Stimulated activated CD4-positive, alpha-beta T cell treated with anti-CD3 and anti-CD28 coated beads, TNF-alpha, amount 100 ng/mL, for 48 hours (primary cell): ENCODE data around the gene PEX7.
"Not testable (repeated sequence)": the region's sequence is repeated elsewhere in the genome, so short reads cannot be mapped to it uniquely, and the experiment has no call there.

ENCODE experiments used
- DNase-seq, 3 donors: peaks; one replicate each; pipeline ENCODE4 v3.0.0-alpha.2; 2020; ENCODE audit warnings: low read depth in 3 of 3

Gene PEX7

DNA sequence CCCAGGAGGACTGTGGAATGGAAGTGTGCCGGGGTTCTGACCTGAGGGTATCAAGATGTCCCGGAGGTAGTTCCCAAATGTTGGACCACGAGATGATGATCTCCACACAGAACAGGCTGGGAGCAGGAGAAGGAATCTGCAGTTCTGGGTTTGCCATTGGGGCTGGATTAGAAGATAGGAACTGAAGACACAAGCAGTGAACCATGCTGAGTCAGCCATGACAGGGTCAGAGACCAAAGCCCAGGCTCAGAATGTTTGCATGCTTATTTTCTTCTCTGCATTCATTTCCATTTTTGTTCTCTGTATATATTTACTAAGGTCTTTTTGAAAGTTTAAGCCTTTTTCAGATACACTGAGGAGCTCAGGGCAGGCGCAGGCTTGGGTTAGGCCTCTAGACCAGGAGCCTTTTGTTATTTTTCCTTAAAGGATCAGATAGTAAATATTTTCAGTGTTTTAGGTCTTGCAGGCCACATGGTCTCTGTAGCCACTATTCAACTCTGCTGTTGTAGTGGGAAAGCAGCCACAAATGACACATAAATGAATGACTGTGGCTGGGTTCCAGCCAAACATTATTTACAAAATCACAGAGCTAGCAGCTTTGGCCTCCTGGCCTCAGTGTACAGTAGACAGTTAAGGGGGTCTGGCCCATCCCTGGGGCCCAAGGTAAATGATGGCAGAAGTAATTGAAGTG lies 128.2 kb downstream of the PEX7 start:
- DNase-seq, result no peak

DNA sequence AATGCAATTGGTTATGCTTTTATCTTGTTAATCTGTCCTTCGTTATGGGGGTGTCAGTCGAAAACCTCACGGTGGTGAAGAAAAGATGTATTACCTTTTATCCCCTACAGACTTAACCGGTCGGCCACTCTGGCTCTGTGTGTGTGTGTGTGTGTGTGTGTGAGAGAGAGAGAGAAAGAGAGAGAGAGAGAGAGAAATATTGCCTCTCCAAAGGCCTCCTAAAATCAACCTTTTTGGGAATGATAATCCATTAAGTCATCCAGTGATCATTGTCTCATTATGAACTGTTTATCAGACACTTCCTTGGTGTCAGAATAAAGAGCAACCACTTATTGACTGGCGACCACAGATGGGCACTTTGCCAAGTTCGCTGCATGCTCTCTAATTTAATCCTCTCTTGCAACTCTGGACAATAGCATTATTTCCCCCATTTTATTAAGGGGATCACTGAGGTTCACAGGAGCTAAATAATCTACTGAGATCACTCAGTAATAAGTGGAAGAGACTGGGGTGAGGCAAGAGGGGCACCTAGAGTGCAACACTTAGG lies 130.4 kb downstream of the PEX7 start:
- no peak for DNase-seq

DNA sequence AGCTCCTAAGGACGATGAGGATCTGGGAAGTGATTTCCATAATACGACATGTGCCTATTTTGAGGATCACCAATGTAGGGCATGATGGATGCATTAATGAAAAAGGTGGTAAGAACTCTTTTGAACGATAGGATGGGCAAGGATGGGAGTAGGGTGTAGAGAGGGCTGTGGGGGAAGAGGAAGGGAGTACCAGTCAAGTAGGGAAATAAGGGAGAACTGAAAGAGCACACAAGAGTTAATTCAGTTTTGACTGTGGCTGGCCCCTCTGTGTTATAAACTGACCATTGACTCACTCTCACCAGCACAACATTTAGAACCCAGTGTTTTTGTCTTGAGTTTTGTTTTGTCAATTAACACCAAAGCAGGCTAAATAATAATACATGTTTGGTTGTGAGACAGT lies 132.7 kb downstream of the PEX7 start:
- DNase-seq, result no peak

DNA sequence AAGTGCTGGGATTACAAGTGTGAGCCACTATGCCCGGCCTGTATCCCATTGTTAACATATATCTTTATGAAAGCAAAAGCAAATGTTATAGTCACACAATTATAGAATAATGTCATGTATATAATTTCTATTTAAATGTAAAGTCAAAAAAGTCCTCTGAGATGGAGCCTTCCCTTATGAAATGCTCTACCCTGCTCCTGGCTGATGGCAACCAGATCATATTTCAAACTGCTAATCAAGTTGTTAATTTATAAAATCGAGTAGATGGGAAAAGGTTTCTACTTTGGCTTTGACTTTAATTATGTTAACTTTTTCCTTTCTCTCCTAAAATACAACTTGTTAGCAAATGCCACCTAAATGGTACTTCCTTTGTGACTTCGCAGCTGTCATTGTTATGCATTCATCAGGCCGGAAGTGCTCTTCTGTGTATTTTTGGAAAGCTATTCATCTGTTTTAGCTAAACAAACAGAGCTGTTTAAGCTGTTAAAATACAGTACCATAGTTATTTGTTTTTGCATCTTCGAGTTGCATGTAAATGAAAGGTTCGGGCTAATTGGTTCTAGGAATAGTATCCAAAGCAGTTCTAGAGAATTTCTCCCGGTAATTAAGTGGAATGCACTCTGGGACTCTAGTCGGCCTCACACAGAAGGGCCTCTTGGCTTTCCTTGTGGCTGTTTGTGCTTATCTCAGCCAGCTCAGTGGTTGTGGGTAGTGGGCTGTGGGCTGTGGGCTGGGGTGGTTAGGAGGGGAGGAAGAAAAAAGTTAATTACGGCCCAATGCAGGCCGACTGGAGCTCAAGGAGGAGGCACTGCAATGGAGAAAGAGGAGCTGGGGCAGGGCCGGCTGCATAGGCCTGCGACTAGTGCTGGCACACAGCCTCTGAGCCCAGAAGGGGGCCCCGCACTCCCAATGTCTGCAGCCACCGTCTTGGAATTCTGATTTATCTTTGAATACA lies 134.5 kb downstream of the PEX7 start:
- no peak for DNase-seq

DNA sequence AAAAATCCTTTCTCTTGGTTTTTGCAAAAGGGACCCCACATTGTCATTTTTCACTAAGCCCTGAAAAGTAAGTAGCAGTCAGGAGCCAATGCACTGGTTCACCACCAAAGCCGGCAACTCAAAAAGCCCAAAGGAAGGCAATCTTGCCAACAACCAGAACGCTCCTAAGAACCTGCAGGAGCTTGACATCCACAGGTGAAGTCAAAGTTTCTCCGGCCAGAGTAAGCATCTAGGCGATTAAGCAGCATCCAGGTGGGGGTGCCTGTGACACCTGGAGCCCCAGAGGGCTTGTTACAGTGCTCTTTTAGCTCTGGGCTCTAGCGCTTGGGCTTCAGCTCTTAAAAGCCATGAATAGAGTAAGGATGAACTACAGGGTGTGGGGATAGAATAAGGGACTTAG lies 135.8 kb downstream of the PEX7 start:
- DNase-seq, result no peak

DNA sequence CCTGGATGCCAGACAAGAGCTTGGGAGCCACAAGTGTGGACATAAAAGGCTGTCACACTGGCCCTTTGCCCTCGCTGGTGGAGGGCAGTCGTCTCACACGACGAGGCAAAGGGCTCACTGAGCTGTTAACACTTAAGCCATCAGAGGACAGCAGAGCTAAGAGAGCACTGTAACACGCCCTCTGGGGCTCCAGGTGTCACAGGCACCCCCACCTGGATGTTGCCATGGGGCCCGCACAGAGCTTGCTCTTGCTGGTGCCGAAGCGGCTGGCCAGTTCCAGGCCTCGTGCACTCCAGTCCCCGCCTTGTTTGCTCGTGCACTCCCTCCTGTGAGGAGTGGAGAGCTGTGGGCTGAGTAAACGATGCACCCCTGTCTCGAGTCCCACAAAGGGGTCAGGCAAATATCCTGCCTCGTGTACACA lies 137.1 kb downstream of the PEX7 start:
- DNase-seq, result no peak

DNA sequence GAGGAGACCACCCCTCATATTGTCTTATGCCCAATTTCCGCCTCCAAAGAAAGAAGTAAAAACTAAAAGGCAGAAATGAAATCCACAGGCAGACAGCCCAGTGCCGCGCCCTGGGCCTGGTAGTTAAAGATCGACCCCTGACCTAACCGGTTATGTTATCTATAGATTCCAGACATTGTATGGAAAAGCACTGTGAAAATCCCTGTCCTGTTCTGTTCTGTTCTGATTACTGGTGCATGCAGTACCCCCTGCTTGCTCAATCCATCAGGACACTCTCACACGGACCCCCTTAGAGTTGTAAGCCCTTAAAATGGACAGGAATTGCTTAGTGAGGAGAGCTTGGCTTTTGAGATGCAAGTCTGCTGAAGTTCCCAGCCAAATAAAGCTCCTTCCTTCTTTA lies 137.5 kb downstream of the PEX7 start:
- not testable (repeated sequence) for DNase-seq

DNA sequence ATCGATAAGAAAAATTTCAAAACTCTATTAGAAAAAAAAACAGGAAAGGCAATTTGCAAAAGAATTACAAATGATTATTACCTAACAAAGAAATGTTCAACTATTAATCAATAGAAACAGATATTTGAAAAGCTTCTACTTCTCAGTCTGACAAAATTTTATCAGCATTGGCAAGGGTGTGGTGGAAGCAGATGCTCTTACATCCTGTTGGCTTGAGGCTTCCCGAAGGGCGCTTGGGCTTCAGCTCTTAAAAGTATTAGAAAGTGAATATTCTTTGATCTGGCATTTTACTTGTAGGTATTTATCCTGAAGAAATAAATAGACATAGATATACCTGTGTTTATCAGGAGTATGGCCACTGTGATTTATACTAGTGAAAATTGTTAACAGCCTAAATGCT lies 138.4 kb downstream of the PEX7 start:
- DNase-seq, result no peak

DNA sequence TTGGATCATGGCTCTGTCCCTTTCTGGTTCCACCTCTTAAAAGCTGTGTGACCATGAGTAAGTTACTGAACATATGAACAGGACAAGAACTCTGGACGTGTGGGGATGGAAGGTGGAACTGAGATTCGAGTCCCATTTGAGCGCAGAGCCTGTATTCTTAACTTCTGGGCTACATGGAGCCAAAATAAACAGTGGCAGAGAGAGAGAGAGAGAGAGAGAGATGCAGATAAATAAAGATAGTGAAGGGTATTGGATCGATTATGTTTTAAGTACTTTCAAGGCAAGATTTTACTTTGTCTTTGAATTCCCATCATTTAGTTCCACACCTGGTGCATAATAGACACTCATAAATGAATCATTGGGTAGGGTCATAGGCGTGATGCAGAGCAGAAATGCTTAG lies 139.5 kb downstream of the PEX7 start:
- DNase-seq, result no peak

DNA sequence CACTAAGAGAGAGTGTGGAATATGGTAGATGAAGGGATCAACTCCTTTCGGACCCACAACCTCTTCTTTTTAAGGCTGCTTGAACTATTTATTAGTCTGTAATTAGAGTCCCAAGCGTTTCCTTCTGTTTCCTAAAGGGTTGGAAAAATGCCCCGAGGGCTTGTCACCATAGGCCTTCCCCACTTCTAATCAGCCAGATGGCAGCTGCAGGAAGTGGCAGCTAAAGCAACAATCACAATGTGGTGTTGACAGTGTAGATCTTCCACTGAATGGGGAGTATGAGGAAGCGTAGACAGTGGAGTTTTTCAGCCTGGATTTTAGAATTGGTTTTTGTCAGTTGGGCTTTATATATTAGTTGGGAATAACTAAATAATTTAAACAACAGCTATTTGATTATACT lies 140.3 kb downstream of the PEX7 start:
- no peak for DNase-seq

DNA sequence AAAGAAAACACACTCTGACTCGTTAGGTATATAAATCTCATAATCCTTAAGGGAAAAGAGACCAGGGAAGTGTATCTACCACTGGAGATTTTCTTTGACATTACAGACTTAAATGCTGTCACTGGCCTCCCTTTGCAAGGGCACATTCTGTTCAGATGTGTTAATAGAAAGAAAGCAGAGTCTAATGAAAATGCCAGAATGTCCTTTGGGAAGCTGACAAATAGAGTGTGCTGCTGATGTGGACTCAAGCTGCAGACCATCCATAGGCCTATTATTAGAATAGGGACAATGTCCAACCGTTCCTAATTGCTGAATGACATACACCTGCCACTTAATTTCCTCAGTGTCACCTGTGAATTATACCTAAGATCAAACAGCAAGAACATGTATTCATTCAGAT lies 140.9 kb downstream of the PEX7 start:
- DNase-seq, result no peak
